HEK293 (cell line): ENCODE results near the gene BICRAL.

Source experiments
- BCL11B ChIP-seq: fragments of 450-650 bp; formaldehyde crosslinking; IDR thresholded peaks from 2 replicates; pipeline ENCODE4 v1.5.1; 2016; ENCODE audit warnings: low read depth, missing biosample characterization, missing genetic modification characterization
- HIC1 ChIP-seq: fragments of 450-650 bp; formaldehyde crosslinking; IDR thresholded peaks from 2 replicates; pipeline ENCODE4 v1.5.1; 2016; ENCODE audit warnings: missing biosample characterization, missing genetic modification characterization
- IKZF3 ChIP-seq: fragments of 450-650 bp; IDR thresholded peaks from 2 replicates; pipeline ENCODE4 v1.5.0; 2018; ENCODE audit warnings: missing biosample characterization, mild to moderate bottlenecking, missing genetic modification characterization, moderate library complexity
- KLF1 ChIP-seq: fragments of 450-650 bp; formaldehyde crosslinking; IDR thresholded peaks from 2 replicates; pipeline ENCODE4 v1.5.1; 2016; ENCODE audit warnings: missing biosample characterization, missing genetic modification characterization
- KLF10 ChIP-seq: fragments of 450-650 bp; IDR thresholded peaks from 2 replicates; pipeline ENCODE4 v1.5.1; 2018; ENCODE audit warnings: missing biosample characterization, mild to moderate bottlenecking, missing genetic modification characterization
- KLF16 ChIP-seq: fragments of 450-650 bp; formaldehyde crosslinking; IDR thresholded peaks from 2 replicates; pipeline ENCODE4 v1.5.1; 2017; ENCODE audit warnings: missing biosample characterization, missing genetic modification characterization
- MZF1 ChIP-seq: fragments of 450-650 bp; formaldehyde crosslinking; IDR thresholded peaks from 2 replicates; pipeline ENCODE4 v1.5.1; 2017; ENCODE audit warnings: missing biosample characterization, missing genetic modification characterization, borderline replicate concordance
- PBX3 ChIP-seq: sonication (generic); formaldehyde crosslinking; IDR thresholded peaks from 2 replicates; pipeline ENCODE4 v1.8.1; 2022; ENCODE audit warnings: mild to moderate bottlenecking, moderate library complexity, missing genetic modification reagents
- SCRT2 ChIP-seq: fragments of 450-650 bp; formaldehyde crosslinking; IDR thresholded peaks from 2 replicates; pipeline ENCODE4 v1.5.1; 2016; ENCODE audit warnings: missing biosample characterization, missing genetic modification characterization
- ZBTB49 ChIP-seq: fragments of 450-650 bp; formaldehyde crosslinking; IDR thresholded peaks from 2 replicates; pipeline ENCODE4 v1.5.1; 2016; ENCODE audit warnings: missing biosample characterization, missing genetic modification characterization, low read depth
- ZNF140 ChIP-seq: fragments of 450-650 bp; formaldehyde crosslinking; IDR thresholded peaks from 2 replicates; pipeline ENCODE4 v1.5.1; 2016; ENCODE audit warnings: missing biosample characterization, missing genetic modification characterization
- ZNF146 ChIP-seq: fragments of 450-650 bp; formaldehyde crosslinking; IDR thresholded peaks from 2 replicates; pipeline ENCODE4 v1.5.1; 2016; ENCODE audit warnings: missing biosample characterization, missing genetic modification characterization
- ZNF16 ChIP-seq: fragments of 450-650 bp; formaldehyde crosslinking; IDR thresholded peaks from 2 replicates; pipeline ENCODE4 v1.5.1; 2016; ENCODE audit warnings: low read depth, missing biosample characterization, missing genetic modification characterization
- ZNF23 ChIP-seq: fragments of 450-650 bp; formaldehyde crosslinking; IDR thresholded peaks from 2 replicates; pipeline ENCODE4 v1.5.1; 2016; ENCODE audit warnings: missing biosample characterization, missing genetic modification characterization, borderline replicate concordance
- ZNF26 ChIP-seq: fragments of 450-650 bp; formaldehyde crosslinking; IDR thresholded peaks from 2 replicates; pipeline ENCODE4 v1.5.1; 2016; ENCODE audit warnings: missing biosample characterization, missing genetic modification characterization
- ZNF292 ChIP-seq: fragments of 450-650 bp; formaldehyde crosslinking; IDR thresholded peaks from 2 replicates; pipeline ENCODE4 v1.5.1; 2016; ENCODE audit warnings: low read depth, missing biosample characterization, missing genetic modification characterization, borderline replicate concordance
- ZNF341 ChIP-seq: fragments of 450-650 bp; formaldehyde crosslinking; IDR thresholded peaks from 2 replicates; pipeline ENCODE4; 2016; ENCODE audit warnings: low read depth, missing biosample characterization, missing genetic modification characterization
- ZNF391 ChIP-seq: fragments of 450-650 bp; formaldehyde crosslinking; IDR thresholded peaks from 2 replicates; pipeline ENCODE4 v1.5.1; 2016; ENCODE audit warnings: low read depth, missing biosample characterization, missing genetic modification characterization, borderline replicate concordance
- ZNF449 ChIP-seq: fragments of 450-650 bp; formaldehyde crosslinking; IDR thresholded peaks from 2 replicates; pipeline ENCODE4 v1.5.1; 2017; ENCODE audit warnings: missing biosample characterization, mild to moderate bottlenecking, missing genetic modification characterization, moderate library complexity
- ZNF600 ChIP-seq: fragments of 450-650 bp; formaldehyde crosslinking; IDR thresholded peaks from 2 replicates; pipeline ENCODE4 v1.5.1; 2016; ENCODE audit warnings: missing biosample characterization, missing genetic modification characterization
- ZNF645 ChIP-seq: fragments of 450-650 bp; formaldehyde crosslinking; IDR thresholded peaks from 2 replicates; pipeline ENCODE4; 2016; ENCODE audit warnings: missing biosample characterization, missing genetic modification characterization
- ZNF677 ChIP-seq: fragments of 450-650 bp; IDR thresholded peaks from 2 replicates; pipeline ENCODE4 v1.5.0; 2018; ENCODE audit warnings: missing biosample characterization, mild to moderate bottlenecking, missing genetic modification characterization, moderate library complexity
- ZNF692 ChIP-seq: fragments of 450-650 bp; formaldehyde crosslinking; IDR thresholded peaks from 2 replicates; pipeline ENCODE4 v1.5.1; 2016; ENCODE audit warnings: missing biosample characterization, missing genetic modification characterization
- ZNF843 ChIP-seq: fragments of 450-650 bp; formaldehyde crosslinking; IDR thresholded peaks from 2 replicates; pipeline ENCODE4 v1.5.1; 2016; ENCODE audit warnings: missing biosample characterization, missing genetic modification characterization
- ZSCAN4 ChIP-seq: fragments of 450-650 bp; formaldehyde crosslinking; IDR thresholded peaks from 2 replicates; pipeline ENCODE4 v1.5.1; 2017; ENCODE audit warnings: missing biosample characterization, missing genetic modification characterization

The BICRAL gene

GRCh38 chr6:42783177-42783875 is 1.5 kb downstream of the BICRAL start (continued):
- no peak; the same call in 1 of the 2 replicates for TF ChIP-seq ZSCAN4 (tag by site-specific recombination)
- no peak for TF ChIP-seq ZNF292 (tag by site-specific recombination)
- peak; percentile 83 for TF ChIP-seq SCRT2 (tag by site-specific recombination)
- TF ChIP-seq ZNF146 (tag by site-specific recombination), result no peak
- TF ChIP-seq KLF1 (tag by site-specific recombination), result peak; percentile 43; the same call in 1 of the 2 replicates
- TF ChIP-seq ZNF677 (tag by site-specific recombination), result peak; percentile 25; the same call in 1 of the 2 replicates
- no peak; the same call in 1 of the 2 replicates for TF ChIP-seq ZNF391 (tag by site-specific recombination)
- TF ChIP-seq ZNF449 (tag by site-specific recombination), result peak; percentile 81
- TF ChIP-seq BCL11B, result no peak
- TF ChIP-seq ZNF23 (tag by site-specific recombination), result no peak
- TF ChIP-seq MZF1, result no peak
- 0 out of 2 replicates have a peak, but pooled peaks have one; percentile 13 for TF ChIP-seq ZNF645 (tag by site-specific recombination)
- peak; percentile 52; the same call in 1 of the 2 replicates for TF ChIP-seq PBX3 (CRISPR knock-in tag)
- no peak for TF ChIP-seq ZNF16 (tag by site-specific recombination)
- peak; percentile 21; the same call in 1 of the 2 replicates for TF ChIP-seq ZNF341
- TF ChIP-seq IKZF3 (tag by site-specific recombination), result no peak; the same call in 1 of the 2 replicates
- TF ChIP-seq ZNF600 (tag by site-specific recombination), result peak; percentile 47; the same call in 1 of the 2 replicates
- TF ChIP-seq ZNF26 (tag by site-specific recombination), result no peak
- no peak for TF ChIP-seq ZNF140 (tag by site-specific recombination)
- no peak for TF ChIP-seq KLF16
- TF ChIP-seq HIC1, result 0 out of 2 replicates have a peak, but pooled peaks have one; percentile 40
- peak; percentile 75 for TF ChIP-seq ZNF692
- peak; percentile 55 for TF ChIP-seq KLF10 (tag by site-specific recombination)
- TF ChIP-seq ZNF843 (tag by site-specific recombination), result 0 out of 2 replicates have a peak, but pooled peaks have one; percentile 11
- no peak for TF ChIP-seq ZBTB49
